Thyroid gland (tissue), 4 donors: ENCODE measurements around the gene AHSG.
"Not testable (repeated sequence)": the region's sequence is repeated elsewhere in the genome, so short reads cannot be mapped to it uniquely, and the experiment has no call there.

Source experiments
- POLR2A ChIP-seq, 2 donors: fragments of 450-650 bp; IDR thresholded peaks; one replicate each; pipeline ENCODE4 v1.6.1; 2017; ENCODE audit warnings: antibody characterized with exemption in 2 of 2, mild to moderate bottlenecking in 2 of 2, moderate library complexity in 1 of 2
- TF ChIP-seq, protein P1 (sequence below), 6 experiments: fragments of 200-600 bp in 3 of 6; fragments of 450-650 bp in 3 of 6; sonication (generic) in 3 of 6; IDR thresholded peaks; one replicate each; pipeline ENCODE4 v1.5.1; 2016 to 2019; ENCODE audit warnings: antibody characterized with exemption in 6 of 6, mild to moderate bottlenecking in 2 of 6, inconsistent platforms in 1 of 6, moderate library complexity in 1 of 6

DNA sequence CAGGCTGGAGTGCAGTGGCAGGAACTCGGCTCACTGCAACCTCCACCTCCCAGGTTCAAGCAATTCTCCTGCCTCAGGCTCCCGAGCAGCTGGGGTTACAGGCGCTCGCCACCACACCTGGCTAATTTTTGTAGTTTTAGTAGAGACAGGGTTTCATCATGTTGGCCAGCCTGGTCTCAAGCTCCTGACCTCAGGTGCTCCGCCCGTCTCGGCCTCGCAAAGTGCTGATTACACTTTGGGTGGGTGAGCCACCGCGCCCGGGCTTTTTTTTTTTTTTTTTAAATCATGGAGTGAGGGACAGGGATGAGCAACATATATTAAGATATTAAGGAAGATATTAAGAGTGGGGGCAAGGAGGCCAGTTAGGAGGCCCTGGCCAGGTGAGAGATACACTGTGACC, 43.5 kb upstream of the AHSG start:
- TF ChIP-seq, protein P1, sequence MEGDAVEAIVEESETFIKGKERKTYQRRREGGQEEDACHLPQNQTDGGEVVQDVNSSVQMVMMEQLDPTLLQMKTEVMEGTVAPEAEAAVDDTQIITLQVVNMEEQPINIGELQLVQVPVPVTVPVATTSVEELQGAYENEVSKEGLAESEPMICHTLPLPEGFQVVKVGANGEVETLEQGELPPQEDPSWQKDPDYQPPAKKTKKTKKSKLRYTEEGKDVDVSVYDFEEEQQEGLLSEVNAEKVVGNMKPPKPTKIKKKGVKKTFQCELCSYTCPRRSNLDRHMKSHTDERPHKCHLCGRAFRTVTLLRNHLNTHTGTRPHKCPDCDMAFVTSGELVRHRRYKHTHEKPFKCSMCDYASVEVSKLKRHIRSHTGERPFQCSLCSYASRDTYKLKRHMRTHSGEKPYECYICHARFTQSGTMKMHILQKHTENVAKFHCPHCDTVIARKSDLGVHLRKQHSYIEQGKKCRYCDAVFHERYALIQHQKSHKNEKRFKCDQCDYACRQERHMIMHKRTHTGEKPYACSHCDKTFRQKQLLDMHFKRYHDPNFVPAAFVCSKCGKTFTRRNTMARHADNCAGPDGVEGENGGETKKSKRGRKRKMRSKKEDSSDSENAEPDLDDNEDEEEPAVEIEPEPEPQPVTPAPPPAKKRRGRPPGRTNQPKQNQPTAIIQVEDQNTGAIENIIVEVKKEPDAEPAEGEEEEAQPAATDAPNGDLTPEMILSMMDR (IDR thresholded peaks at IDR 0.05), result not testable (repeated sequence)
- TF ChIP-seq POLR2A (IDR thresholded peaks at IDR 0.05), result not testable (repeated sequence)
